ENCODE results near the gene NPHP3.
A peak's percentile ranks its signal among the peaks of the same experiment; 100 is the strongest.

The NPHP3 gene

DNA sequence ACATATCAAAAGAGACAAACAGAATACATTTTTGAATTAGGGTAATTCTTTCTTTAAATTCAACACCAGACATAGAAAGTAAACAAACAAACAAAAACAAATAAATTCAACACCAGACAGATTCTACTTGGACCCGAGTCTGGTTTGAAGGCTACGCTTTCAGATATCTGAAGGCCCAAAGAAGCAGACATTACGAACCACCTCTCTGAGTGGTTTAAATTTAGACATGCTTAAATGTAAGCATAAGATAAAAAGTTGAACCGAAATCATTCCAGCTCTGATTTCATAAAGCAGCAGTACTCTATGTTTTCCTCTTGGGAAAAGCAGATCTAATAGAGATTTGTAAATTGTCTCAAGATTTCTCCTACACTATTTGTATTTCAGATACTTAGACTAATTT is 32.2 kb downstream of the NPHP3 start:
- DNase-seq (ENCODE audit: low spot score), result no peak

DNA sequence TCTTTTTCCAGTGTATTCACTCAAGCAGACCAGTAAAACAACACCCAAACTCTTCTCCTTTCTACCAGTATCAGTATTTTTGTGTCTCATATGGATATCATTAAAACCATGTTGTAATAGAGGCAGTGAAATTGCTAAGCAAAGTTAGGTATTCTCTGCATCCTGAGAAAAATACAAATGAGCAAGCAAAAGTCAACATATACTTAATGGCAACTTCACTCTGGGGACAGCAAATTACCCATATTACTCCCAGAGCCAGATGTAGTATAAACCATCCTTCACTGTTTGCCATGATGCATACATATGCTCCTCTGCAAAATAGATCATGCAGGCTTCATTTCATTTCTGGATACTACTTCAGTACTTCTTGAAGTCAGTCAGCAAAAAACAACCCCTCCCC is 40.0 kb downstream of the NPHP3 start:
- DNase-seq (ENCODE audit: low spot score), result no peak

DNA sequence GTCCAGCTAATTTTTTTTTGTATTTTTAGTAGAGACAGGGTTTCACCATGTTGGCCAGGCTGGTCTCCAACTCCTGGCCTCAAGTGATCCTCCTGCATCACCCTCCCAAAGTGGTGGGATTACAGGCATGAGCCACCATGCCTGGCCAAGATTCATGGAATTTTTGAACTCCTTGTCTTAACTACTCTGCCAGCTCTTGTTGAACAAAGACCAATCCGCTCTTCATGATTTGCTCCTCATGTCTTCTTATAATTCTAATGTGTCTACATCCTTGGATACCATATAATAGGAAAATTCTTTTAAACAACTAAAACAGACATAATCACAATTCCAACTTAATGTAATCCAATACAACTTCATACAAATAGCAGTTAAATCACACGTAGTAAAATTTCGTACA is 40.8 kb downstream of the NPHP3 start:
- no peak for DNase-seq (ENCODE audit: low spot score)

DNA sequence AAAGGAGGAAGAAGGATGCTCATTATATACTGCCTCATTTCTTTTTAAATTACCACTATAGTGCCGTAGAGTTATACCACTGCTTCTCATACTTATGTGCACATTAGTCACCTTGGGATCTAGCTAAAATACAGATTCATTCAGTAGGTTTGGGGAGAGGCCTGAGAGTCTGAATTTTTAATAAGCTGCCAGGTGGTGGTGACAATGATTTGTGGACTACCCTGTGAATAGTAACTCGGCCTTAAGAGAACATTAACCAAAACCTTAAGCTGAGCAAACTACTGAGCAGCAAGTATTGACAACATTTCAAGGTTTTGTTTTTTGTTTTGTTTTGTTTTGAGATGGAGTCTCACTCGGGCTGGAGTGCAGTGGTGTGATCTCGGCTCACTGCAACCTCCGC is 42.3 kb downstream of the NPHP3 start:
- DNase-seq (ENCODE audit: low spot score), result no peak

DNA sequence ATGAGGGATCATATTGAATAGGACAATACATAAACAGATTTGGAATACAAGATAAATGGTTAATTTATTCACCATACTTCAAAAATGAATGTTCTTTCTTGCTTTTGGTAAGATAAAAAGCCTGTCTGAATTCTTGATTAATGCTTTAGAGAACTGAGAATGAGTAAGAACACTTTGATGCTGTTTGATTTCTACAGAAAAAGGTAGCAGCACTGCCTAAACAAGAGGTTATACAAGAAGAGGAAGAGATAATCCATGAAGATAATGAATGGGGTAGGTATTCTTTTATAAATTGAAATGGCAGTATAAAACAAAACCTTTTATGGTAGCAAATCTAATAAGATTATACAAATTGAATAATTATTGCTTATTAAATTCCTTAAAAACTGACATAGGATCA is 46.8 kb downstream of the NPHP3 start:
- no peak for DNase-seq (ENCODE audit: low spot score)

DNA sequence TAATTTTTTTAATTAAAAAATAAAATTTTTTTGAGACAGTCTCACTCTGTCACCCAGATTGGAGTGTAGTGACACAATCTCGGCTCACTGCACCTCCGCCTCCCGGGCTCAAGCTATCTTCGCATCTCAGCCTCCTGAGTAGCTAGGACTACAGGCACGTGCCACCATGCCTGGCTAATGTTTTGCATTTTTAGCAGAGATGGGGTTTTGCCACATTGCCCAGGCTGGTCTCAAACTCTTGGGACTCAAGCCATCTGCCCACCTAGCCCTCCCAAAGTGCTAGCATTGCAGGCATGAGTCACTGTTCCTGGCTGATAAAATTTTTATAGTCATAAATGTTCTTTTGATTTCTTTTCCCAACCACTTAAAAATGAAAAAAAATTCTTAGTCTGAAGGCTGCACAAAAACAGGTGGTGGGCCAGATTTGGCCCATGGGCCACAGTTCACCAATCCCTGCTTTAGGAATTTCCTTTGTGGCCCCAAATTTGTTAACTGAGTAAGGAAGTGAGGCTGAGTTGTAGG is 52.9 kb downstream of the NPHP3 start:
- no peak for DNase-seq (ENCODE audit: low spot score)

DNA sequence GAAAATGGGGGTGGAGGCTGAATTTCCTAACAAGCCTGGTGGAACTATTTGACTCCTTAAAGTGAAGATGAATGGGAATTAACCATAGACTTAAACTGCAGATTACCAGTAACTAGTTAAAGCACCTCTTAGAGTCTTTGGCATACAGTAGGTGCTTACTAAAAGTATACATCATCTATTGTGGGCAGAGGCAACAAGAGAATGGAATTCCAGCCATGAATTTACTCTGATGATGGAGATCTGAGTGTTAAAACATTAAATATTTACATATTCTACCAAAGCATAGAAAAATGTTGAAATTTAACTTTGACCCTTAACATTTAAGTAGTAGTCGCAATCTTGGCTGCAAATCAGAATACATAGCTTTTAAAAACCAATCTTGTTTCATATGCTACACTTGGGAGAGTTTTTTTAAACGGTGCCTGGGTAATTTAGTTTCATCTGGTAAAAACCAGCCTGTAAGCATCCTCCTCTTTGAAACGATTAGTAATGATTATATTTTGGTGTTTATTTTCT is 56.9 kb downstream of the NPHP3 start:
- DNase-seq (ENCODE audit: low spot score), result no peak

DNA sequence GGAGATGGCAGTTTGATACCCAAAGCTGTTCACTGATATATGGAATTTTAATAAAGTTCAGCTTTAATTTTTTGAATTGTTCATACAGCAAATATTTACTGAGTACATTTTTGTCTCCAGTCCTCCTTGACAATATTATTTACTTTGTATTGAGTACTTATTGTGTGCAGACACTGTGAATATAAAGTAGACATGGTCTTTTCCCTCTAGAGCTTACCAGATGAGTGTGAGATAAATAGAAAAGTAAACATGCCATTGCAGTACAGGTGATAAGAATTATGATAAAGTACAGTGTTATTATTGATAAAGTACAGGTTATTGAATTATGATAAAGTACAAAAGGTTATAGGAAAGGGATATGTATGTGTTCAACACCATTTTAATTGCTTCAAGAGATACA is 60.0 kb downstream of the NPHP3 start:
- DNase-seq (ENCODE audit: low spot score), result no peak

DNA sequence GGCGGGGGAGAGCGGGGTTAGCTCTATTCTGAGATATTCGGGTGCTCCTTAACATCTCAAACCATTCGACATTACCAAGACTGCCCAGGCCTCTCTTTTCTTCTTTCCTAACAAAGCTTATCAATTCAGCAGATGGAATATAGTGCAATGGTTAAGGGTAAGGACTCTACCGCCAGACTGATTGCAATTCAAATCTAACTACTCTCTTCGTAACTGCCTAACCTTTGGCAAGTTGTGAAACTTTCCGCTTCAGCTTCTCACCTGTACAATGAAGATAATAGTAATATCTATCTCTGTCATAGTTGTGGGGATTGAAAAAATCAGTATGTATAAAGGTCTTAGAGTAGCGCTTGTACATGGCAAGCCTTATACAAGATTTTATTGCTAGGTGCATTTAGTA is 61.1 kb downstream of the NPHP3 start:
- no peak for DNase-seq (ENCODE audit: low spot score)

DNA sequence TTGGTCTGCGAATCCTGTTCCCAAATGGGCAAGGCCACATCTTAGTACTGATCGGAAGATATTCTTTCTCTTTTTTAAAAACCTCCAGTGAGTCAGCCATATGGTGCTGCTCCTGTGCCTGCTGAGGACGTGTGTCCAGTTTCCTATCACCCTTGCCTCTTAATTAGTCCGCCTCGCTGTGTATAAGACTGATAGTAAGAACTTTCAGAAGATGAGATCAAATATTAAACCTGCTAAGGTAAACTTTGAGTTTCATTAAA is 61.5 kb downstream of the NPHP3 start:
- DNase-seq (ENCODE audit: low spot score), result no peak

DNA sequence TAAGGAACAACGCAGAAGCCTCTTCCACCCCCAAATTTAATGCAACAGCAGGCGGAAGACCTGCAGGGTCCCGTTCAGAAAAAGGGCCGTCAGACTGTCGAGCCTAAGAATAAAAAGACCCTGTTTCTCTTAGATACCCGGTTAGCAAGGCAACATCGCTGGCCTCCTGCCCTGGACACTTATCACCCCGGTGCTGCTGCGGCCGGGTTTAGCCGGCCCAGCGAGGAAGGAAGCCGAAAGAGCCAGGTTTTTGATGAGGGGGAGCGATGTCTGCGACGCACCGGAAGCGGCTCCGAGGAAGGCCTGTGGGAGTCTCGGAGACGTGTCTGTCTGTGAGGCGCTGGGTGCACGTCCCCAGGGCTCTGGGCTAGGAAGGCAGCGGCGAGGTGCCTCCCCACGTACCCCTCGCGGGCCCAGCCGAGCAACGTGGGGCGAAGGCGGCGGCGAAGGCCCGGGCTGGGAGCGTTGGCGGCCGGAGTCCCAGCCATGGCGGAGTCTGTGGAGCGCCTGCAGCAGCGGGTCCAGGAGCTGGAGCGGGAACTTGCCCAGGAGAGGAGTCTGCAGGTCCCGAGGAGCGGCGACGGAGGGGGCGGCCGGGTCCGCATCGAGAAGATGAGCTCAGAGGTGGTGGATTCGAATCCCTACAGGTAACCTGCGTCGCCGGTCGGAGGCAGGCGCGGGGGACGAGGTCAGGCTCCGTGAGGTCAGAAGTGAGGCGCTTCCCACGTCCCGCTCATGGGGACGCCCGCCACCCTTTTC is 62.0 kb downstream of the NPHP3 start, which contains the start of gene UBA5:
Gene UBA5 (plus strand): TSS at position 278 of the 759 bp plus-strand sequence. CDS start 209 bp downstream, at position 487.
- peak; percentile 89 for DNase-seq (ENCODE audit: low spot score)

DNA sequence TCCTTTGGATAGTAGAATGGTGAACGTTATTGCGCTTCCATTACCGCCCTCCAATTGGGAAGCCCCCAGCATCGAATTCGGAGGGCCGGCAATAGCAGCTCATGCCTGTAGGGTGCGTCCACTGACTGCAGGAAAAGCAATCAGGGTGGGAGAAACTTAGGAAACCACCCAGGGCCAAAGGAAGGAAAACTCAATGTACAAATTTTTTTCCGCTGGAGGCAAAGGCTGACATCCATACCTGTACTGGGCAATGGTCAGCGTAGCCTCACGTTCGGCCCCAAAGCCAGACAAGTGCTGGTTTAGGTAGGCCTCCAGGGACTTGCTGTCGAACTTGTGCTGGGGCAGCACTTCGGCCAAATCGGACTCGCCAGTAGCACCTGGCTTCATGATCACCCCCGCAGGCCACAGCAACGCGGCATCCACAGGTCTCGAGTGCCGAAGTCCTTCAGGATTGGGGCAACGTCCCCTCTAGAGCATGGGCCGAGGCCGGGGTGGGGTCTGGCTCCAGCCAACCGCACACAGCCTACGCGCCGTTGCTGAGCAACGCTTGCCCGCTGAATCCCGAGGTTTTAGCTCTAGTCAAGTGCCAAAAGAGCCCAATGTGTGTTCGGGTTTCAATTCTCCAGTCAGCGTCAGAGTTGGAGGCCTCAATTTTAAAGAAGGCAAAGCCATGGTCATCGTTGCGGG is 62.7 kb downstream of the NPHP3 start, which contains the start of gene ACAD11:
Gene ACAD11 (minus strand): TSS at position 445 of the 687 bp plus-strand sequence. CDS start 58 bp downstream, at position 387.
- peak; percentile 85 for DNase-seq (ENCODE audit: low spot score)

DNA sequence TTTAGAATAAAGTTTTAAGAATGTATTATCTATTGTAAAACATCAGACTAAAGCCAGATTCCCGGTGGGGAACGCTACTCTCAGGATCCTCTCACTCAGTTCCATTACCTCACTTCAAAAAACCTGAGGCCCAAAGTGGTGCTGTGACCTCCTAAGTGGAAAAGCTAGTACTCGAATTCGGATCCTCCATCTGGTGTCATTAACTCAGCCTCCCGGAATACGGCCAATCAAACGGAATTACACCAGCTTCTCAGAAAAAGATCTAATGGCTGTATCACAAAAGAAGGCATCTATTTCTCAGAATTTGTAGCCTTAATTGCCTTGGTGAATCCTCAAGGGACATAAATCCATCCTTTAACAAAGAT is 63.2 kb downstream of the NPHP3 start:
- DNase-seq (ENCODE audit: low spot score), result no peak

DNA sequence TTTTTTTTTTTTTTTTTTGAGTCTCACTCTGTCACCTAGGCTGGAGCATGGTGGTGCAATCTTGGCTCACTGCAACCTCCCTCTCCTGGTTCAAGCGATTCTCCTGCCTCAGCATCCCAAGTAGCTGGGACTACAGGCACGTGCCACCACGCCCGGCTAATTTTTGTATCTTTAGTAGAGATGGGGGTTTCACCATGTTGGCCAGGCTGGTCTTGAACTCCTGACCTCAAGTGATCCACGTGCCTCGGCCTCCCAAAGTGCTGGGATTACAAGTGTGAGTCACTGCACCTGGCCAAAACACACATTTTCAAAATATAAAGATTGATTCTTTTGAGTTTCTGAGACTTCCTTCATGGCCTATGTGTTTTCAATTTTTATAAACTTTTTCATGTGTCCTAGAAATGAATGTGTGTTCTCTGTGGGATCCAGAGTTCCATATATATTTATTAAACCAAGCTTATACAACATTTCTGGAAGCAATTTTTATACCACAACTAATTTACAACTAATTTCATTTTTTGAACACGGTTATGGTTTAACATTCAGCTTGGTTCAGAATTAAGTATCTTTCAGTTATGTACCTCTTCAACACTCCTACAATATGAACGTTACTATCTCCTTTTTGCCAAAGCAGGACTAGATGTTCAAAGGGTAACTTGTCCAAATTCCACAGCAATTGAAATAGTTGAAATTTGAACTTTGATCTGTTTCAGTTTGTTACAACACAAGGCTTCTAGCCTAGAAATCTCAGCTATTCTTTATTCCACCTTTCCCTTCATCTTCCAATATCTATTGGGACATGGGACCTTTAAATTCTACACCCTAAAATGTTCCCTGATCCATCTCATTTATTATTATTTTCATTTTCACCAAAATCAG is 64.1 kb downstream of the NPHP3 start:
- no peak for DNase-seq (ENCODE audit: low spot score)

DNA sequence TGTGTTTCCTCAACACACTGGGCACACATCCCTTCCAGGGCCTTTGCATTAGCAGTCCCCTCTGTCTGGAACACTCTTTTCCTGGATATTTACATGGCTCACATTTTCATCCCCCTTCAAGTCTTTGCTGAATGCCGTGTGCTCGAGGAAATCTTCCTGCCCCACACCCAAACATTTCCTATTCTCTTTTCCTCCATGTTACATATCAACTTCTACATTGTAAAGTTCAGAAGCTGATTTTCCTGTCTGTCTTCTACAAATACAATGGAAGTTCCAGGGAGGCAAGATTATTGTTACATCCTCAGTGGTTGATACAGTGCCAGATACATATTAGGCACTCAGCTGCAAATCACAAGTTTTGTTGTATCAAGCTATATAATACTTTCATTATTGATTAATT is 66.7 kb downstream of the NPHP3 start:
- DNase-seq (ENCODE audit: low spot score), result no peak

DNA sequence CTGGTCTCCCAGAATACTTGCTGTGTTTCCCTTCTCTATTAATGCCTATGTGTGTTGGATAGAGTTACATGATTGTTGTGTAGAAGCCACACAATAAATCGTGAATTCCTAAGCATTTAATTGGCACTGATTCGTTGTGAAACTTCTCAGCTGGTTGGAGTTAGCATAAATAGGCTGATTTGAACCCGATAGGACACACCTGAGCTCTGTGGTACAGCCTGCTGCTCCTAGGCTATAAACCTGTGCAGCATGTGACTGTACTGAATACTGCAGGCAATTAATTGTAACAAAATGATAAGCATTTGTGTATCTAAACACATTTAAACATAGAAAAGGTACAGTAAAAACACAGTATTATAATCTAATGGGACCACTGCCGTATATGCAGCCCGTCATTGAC is 67.5 kb downstream of the NPHP3 start:
- DNase-seq (ENCODE audit: low spot score), result no peak

DNA sequence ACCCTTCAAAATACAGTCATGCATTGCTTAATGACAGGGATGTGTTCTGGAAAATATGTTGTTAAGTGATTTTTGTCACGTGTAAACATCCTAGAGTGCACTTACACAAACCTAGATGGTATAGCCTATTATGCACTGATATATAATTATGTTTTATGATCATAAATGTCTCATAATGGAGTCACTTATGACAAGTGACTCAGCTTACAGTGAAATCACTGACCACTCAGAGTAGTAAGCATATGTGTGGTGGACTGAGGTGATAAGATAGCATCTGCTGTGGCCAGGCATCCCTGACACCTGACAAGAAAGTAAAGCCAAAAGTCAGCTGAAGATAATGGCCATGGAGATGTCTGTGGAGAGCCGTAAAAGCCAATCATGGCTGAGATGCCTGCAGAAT is 68.0 kb downstream of the NPHP3 start:
- no peak for DNase-seq (ENCODE audit: low spot score)

DNA sequence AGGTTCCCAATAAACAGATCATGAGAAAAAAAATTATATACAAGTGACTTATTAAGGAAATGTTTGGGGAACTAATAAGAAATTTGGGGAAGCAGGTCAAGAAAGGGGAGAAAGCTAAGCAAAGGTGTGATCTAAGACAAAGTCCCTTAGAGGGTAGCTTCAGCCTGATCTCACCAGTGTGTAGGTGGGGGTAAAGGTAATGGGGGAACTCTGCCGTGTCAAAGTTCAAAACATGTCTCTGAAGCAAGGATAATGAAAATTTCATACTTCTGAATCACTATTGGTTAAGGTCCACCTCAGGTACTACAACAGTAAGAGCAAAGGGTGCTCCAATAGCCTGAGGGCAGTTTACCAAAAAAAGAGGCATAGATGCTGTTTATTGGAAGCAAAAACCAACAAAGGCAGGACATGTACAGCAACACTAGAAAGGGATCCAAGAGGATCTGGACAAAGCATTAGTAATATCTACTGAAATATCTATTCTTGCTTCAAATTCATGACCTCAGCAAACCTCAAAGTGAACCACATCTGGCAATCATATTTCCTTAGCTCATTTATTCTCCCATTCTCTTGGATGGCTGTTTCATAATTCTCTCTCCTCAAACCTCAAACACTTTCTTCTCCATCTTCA is 69.5 kb downstream of the NPHP3 start:
- no peak for DNase-seq (ENCODE audit: low spot score)

DNA sequence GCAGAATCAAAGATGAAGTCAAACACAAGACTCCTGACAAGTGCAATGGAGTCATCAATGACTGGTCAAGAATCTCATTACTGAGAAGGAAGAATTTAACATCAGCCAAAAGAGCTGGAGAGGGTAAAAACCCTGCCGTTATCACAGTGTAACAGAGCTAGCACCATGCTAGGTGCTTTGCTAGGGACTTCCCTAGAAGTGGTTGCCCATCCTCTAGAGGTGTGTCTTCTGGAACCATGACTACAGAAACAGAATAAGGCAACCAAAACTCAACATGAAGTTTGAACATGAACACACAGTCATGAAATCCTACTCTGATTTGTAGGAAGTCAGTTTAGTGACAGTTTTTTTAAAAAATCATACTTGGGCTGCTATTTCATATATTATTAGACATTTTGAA is 72.1 kb downstream of the NPHP3 start:
- DNase-seq (ENCODE audit: low spot score), result no peak

DNA sequence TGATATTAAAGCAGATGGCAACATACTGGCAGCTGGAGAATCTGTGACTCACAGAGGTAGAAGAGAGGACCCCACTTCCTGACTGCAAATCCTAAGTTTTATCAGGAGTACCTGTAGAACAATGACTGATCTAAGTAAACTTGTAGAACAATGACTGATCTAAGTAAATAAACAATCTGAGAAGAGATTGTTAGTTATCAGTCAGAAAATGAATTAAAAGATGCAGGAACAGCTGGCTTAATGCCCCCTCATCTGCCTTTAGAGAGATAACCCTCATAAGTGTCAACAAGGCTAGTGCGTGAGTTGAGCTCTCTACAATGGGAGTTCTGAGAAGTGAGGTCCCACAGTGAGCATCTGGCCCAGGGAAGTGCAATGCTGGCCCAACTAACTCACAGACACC is 77.2 kb downstream of the NPHP3 start:
- no peak for DNase-seq (ENCODE audit: low spot score)

DNA sequence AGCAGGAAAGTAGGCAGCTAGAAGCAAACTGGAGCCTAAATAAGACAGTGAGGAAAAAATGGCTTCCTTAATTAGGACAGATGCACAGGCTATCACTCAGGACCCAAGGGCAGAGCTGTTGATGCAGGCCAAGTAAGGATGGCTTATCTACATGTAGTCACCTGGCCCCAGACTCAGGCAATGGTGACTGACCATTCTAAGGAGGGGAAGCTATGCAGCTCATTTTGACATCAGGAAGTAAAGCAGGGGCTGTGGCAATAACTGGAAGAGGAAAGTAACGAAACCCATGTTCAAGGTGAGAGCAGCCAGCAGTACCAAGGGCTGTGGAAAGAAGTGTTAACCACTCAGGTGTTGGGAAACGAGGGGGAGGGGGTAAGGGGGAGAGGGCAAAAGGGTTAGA is 78.8 kb downstream of the NPHP3 start:
- DNase-seq (ENCODE audit: low spot score), result no peak

DNA sequence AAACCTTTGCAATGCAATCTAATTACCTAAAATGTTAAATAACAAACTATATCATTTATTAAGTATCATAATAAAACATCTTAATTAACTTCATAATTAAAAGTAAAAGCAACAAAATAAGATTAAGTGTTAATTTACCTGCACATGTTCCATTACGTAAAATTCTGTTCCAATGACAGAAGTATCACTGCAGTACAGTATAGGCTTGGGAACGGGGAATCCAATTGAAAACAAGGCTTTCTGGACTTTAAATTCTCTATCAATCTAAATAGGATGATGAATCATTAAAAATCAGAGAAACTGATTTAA is 79.7 kb downstream of the NPHP3 start:
- no peak for DNase-seq (ENCODE audit: low spot score)

Data from left forelimb (tissue), 1 donor.